Activated CD4-positive, alpha-beta T cell treated with anti-CD3 and anti-CD28 coated beads, Interleukin-2, Interleukin-4, amounts not matched to agents 100 ng/mL and 50 ng/mL, durations not matched to agents 16 hours and 8 hours (primary cell): Measurements from ENCODE around the gene NKX3-2.

ENCODE experiments used
- DNase-seq: peaks from one replicate; pipeline ENCODE4 v3.0.0-alpha.2; 2020; ENCODE audit warnings: low spot score

The NKX3-2 gene

GRCh38 chr4:13496605-13497004 is 47.7 kb downstream of the NKX3-2 start:
- DNase-seq, result no peak

GRCh38 chr4:13495753-13496152 is 48.6 kb downstream of the NKX3-2 start:
- DNase-seq, result no peak

GRCh38 chr4:13493793-13494192 is 50.5 kb downstream of the NKX3-2 start:
- no peak for DNase-seq

- DNase-seq, result no peak
Measured at GRCh38 chr4:13492747-13493146, 51.6 kb downstream of the NKX3-2 start.
